Measurements from ENCODE around the gene HDAC10.

HDAC10 gene

GRCh38 chr22:50280022-50280707 lies 29.1 kb upstream of the HDAC10 start:
- no peak for TF ChIP-seq CTCF (IDR thresholded peaks at IDR 0.05; ENCODE audit: control insufficient read depth, extremely low read depth, insufficient read depth)
- DNase-seq (ENCODE audit: low read depth): no peak
- no peak overlapping the region for H3K4me3 ChIP-seq (ENCODE audit: low read depth, low read length)

- DNase-seq (ENCODE audit: low read depth): no peak
- TF ChIP-seq CTCF (IDR thresholded peaks at IDR 0.05; ENCODE audit: control insufficient read depth, extremely low read depth, insufficient read depth): no peak
- H3K4me3 ChIP-seq (ENCODE audit: low read depth, low read length): no peak overlapping the region
Observed at GRCh38 chr22:50278956-50279619, 28.0 kb upstream of the HDAC10 start.

GRCh38 chr22:50278461-50278860 lies 27.4 kb upstream of the HDAC10 start:
- H3K4me3 ChIP-seq (ENCODE audit: low read depth, low read length): no peak overlapping the region
- no peak for TF ChIP-seq CTCF (IDR thresholded peaks at IDR 0.05; ENCODE audit: control insufficient read depth, extremely low read depth, insufficient read depth)
- no peak for DNase-seq (ENCODE audit: low read depth)

- no peak for TF ChIP-seq CTCF (IDR thresholded peaks at IDR 0.05; ENCODE audit: control insufficient read depth, extremely low read depth, insufficient read depth)
- no peak overlapping the region for H3K4me3 ChIP-seq (ENCODE audit: low read depth, low read length)
- no peak for DNase-seq (ENCODE audit: low read depth)
Observed at GRCh38 chr22:50277761-50278160, 26.7 kb upstream of the HDAC10 start.

- H3K4me3 ChIP-seq (ENCODE audit: low read depth, low read length): no peak overlapping the region
- TF ChIP-seq CTCF (IDR thresholded peaks at IDR 0.05; ENCODE audit: control insufficient read depth, extremely low read depth, insufficient read depth): peak; percentile 60
- no peak for DNase-seq (ENCODE audit: low read depth)
Observed at GRCh38 chr22:50276143-50276542, 25.1 kb upstream of the HDAC10 start.

- no peak for TF ChIP-seq CTCF (IDR thresholded peaks at IDR 0.05; ENCODE audit: control insufficient read depth, extremely low read depth, insufficient read depth)
- no peak overlapping the region for H3K4me3 ChIP-seq (ENCODE audit: low read depth, low read length)
- DNase-seq (ENCODE audit: low read depth): no peak
Observed at GRCh38 chr22:50275181-50276055, 24.4 kb upstream of the HDAC10 start.

Data from LNCaP clone FGC (cell line).